SK-N-MC (cell line): ENCODE data around the gene TMOD2.

Experiments
- EZH2 ChIP-seq: fragments of 200-600 bp; sonication (generic); IDR thresholded peaks from one replicate; pipeline ENCODE4 v1.6.1; 2017; ENCODE audit warnings: antibody characterized with exemption
- POLR2AphosphoS5 ChIP-seq: IDR thresholded peaks from 2 replicates; pipeline ENCODE4 v1.6.1; 2012; ENCODE audit warnings: mild to moderate bottlenecking, low read depth, low read length, borderline replicate concordance

- TF ChIP-seq EZH2 (no peak), POLR2AphosphoS5 (no peak)
These were observed 48.2 kb downstream of the TMOD2 start for GRCh38 chr15:51799282-51800252.
